HEK293 (cell line): ENCODE measurements around the gene ASCC1.
"Not testable (repeated sequence)": the region's sequence is repeated elsewhere in the genome, so short reads cannot be mapped to it uniquely, and the experiment has no call there.

Source experiments
- CTCF ChIA-PET: fragments of 350-600 bp; formaldehyde crosslinking; extraction: SDS; loops from one replicate; lab custom pipeline; 2021; ENCODE audit warnings: antibody characterized with exemption; lab: Yijun Ruan, JAX
- POLR2A ChIA-PET: fragments of 300-600 bp; formaldehyde crosslinking; extraction: SDS; loops from one replicate; lab custom pipeline; 2020; ENCODE audit warnings: antibody characterized with exemption, inconsistent platforms; lab: Yijun Ruan, JAX
- H3K27ac ChIP-seq: fragments of 200-500 bp; sonication (Bioruptor generic); 2 replicates; pipeline ENCODE4 v1.5.1; 2014; ENCODE audit warnings: low read depth, low read length, control low read depth, inconsistent platforms; ENCODE audit errors: extremely low read depth
- H3K36me3 ChIP-seq, 2 experiments: fragments of 200-500 bp in 1 of 2; sonication (Bioruptor generic) in 1 of 2; 1 replicate in 1 of 2; 2 replicates in 1 of 2; pipeline ENCODE4 v1.5.1; 2014 to 2017; ENCODE audit warnings: inconsistent platforms in 2 of 2, low read length in 2 of 2; ENCODE audit not compliant: control insufficient read depth in 2 of 2, insufficient read depth in 1 of 2
- H3K4me1 ChIP-seq: fragments of 200-500 bp; sonication (Bioruptor generic); 2 replicates; pipeline ENCODE4 v1.5.1; 2014; ENCODE audit warnings: mild to moderate bottlenecking, low read length, inconsistent platforms; ENCODE audit not compliant: control insufficient read depth, insufficient read depth
- H3K4me3 ChIP-seq: 2 replicates; pipeline ENCODE4 v1.5.1; 2011; ENCODE audit warnings: low read depth, mild to moderate bottlenecking, control low read depth, low read length, moderate library complexity
- H3K9me3 ChIP-seq: fragments of 200-500 bp; sonication (Bioruptor generic); 2 replicates; pipeline ENCODE4 v1.5.1; 2014; ENCODE audit warnings: low read depth, low read length, inconsistent platforms; ENCODE audit not compliant: control insufficient read depth, insufficient read depth
- IKZF3 ChIP-seq: fragments of 450-650 bp; IDR thresholded peaks from 2 replicates; pipeline ENCODE4 v1.5.0; 2018; ENCODE audit warnings: missing biosample characterization, mild to moderate bottlenecking, missing genetic modification characterization, moderate library complexity
- MZF1 ChIP-seq: fragments of 450-650 bp; formaldehyde crosslinking; IDR thresholded peaks from 2 replicates; pipeline ENCODE4 v1.5.1; 2017; ENCODE audit warnings: missing biosample characterization, missing genetic modification characterization, borderline replicate concordance
- OSR2 ChIP-seq: fragments of 450-650 bp; formaldehyde crosslinking; IDR thresholded peaks from 2 replicates; pipeline ENCODE4 v1.5.1; 2016; ENCODE audit warnings: missing biosample characterization, missing genetic modification characterization
- SCRT1 ChIP-seq: fragments of 450-650 bp; formaldehyde crosslinking; IDR thresholded peaks from 2 replicates; pipeline ENCODE4 v1.5.1; 2016; ENCODE audit warnings: missing biosample characterization, missing genetic modification characterization, borderline replicate concordance
- SP7 ChIP-seq: fragments of 450-650 bp; formaldehyde crosslinking; IDR thresholded peaks from 2 replicates; pipeline ENCODE4 v1.5.1; 2016; ENCODE audit warnings: missing biosample characterization, missing genetic modification characterization
- WT1 ChIP-seq: fragments of 450-650 bp; formaldehyde crosslinking; IDR thresholded peaks from 2 replicates; pipeline ENCODE4 v1.5.1; 2016; ENCODE audit warnings: missing biosample characterization, missing genetic modification characterization
- ZEB2 ChIP-seq: fragments of 450-650 bp; formaldehyde crosslinking; IDR thresholded peaks from 2 replicates; pipeline ENCODE4 v1.5.1; 2016; ENCODE audit warnings: missing biosample characterization, missing genetic modification characterization
- ZNF2 ChIP-seq: fragments of 450-650 bp; formaldehyde crosslinking; IDR thresholded peaks from 2 replicates; pipeline ENCODE4 v1.5.1; 2016; ENCODE audit warnings: missing biosample characterization, missing genetic modification characterization
- ZNF394 ChIP-seq: fragments of 450-650 bp; formaldehyde crosslinking; IDR thresholded peaks from 2 replicates; pipeline ENCODE4 v1.5.1; 2016; ENCODE audit warnings: missing biosample characterization, missing genetic modification characterization, mild to moderate bottlenecking, moderate library complexity, borderline replicate concordance
- ZNF629 ChIP-seq: fragments of 450-650 bp; formaldehyde crosslinking; IDR thresholded peaks from 2 replicates; pipeline ENCODE4 v1.5.1; 2017; ENCODE audit warnings: missing biosample characterization, missing genetic modification characterization
- ZNF843 ChIP-seq: fragments of 450-650 bp; formaldehyde crosslinking; IDR thresholded peaks from 2 replicates; pipeline ENCODE4 v1.5.1; 2016; ENCODE audit warnings: missing biosample characterization, missing genetic modification characterization
- ZXDB ChIP-seq: fragments of 450-650 bp; formaldehyde crosslinking; IDR thresholded peaks from 2 replicates; pipeline ENCODE4 v1.5.1; 2016; ENCODE audit warnings: missing biosample characterization, missing genetic modification characterization
- TF ChIP-seq, protein P1 (sequence below): fragments of 450-650 bp; IDR thresholded peaks from 2 replicates; pipeline ENCODE4 v1.5.1; 2018; ENCODE audit warnings: missing biosample characterization, mild to moderate bottlenecking, missing genetic modification characterization
- TF ChIP-seq, protein P2 (sequence below): fragments of 450-650 bp; formaldehyde crosslinking; IDR thresholded peaks from 2 replicates; pipeline ENCODE4 v1.5.1; 2017; ENCODE audit warnings: missing biosample characterization, missing genetic modification characterization
- TF ChIP-seq, protein P3 (sequence below): fragments of 450-650 bp; formaldehyde crosslinking; IDR thresholded peaks from 2 replicates; pipeline ENCODE4 v1.5.1; 2016; ENCODE audit warnings: missing biosample characterization, missing genetic modification characterization
- TF ChIP-seq, protein P4 (sequence below): fragments of 450-650 bp; formaldehyde crosslinking; IDR thresholded peaks from 2 replicates; pipeline ENCODE4 v1.5.1; 2016; ENCODE audit warnings: missing biosample characterization, missing genetic modification characterization

ASCC1 gene

DNA sequence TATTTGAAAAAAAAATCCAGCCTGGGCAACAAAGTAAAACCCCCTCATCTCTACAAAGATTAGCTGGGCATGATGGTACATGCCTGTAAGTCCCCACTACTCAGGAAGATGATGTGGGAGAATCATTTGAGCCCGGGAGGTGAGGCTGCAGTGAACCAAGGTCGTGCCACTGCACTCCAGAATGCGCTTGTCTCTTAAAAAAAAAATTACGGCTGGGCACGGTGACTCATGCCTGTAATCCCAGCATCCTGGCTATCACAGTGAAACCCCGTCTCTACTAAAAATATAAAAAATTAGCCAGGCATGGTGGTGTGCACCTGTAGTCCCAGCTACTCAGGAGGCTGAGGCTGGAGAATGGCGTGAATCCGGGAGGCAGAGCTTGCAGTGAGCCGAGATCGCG, 4.7 kb downstream of the ASCC1 start (continued):
- TF ChIP-seq, protein P1, sequence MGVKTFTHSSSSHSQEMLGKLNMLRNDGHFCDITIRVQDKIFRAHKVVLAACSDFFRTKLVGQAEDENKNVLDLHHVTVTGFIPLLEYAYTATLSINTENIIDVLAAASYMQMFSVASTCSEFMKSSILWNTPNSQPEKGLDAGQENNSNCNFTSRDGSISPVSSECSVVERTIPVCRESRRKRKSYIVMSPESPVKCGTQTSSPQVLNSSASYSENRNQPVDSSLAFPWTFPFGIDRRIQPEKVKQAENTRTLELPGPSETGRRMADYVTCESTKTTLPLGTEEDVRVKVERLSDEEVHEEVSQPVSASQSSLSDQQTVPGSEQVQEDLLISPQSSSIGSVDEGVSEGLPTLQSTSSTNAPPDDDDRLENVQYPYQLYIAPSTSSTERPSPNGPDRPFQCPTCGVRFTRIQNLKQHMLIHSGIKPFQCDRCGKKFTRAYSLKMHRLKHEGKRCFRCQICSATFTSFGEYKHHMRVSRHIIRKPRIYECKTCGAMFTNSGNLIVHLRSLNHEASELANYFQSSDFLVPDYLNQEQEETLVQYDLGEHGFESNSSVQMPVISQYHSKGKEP (tag by site-specific recombination), result peak; percentile 86
- peak; percentile 42; the same call in 1 of the 2 replicates for TF ChIP-seq ZNF394
- TF ChIP-seq MZF1 (tag by site-specific recombination), result peak; percentile 23; the same call in 1 of the 2 replicates
- TF ChIP-seq ZXDB, result peak; percentile 35; the same call in 1 of the 2 replicates
- TF ChIP-seq ZNF843 (tag by site-specific recombination), result 0 out of 2 replicates have a peak, but pooled peaks have one; percentile 19
- 0 out of 2 replicates have a peak, but pooled peaks have one; percentile 19 for TF ChIP-seq ZNF2 (tag by site-specific recombination)
- TF ChIP-seq SP7 (tag by site-specific recombination), result peak; percentile 63
- TF ChIP-seq SCRT1, result peak; percentile 57; the same call in 1 of the 2 replicates
- TF ChIP-seq ZNF629 (tag by site-specific recombination), result peak; percentile 54; the same call in 1 of the 2 replicates
- peak; percentile 28; the same call in 1 of the 2 replicates for TF ChIP-seq IKZF3
- 0 out of 2 replicates have a peak, but pooled peaks have one; percentile 21 for TF ChIP-seq WT1 (tag by site-specific recombination)

DNA sequence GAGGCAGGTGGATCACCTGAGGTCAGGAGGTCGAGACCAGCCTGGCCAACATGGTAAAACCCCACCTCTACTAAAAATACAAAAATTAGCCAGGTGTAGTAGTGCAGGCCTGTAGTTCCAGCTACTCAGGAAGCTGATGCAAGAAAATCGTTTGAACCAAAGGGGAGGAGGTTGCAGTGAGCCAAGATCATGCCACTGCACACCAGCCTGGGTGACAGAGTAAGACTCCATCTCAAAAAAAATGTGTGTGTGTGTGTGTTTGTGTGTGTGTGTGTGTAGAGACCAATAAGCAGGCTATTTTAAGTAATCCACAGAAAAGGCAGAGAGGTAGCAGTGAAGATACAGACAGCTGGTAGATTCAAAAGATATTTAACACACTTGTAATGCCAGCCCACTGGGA, 7.5 kb downstream of the ASCC1 start:
- H3K4me3 ChIP-seq, H3K27ac ChIP-seq, POLR2A ChIA-PET, H3K4me1 ChIP-seq, H3K9me3 ChIP-seq: not testable (repeated sequence)
- H3K36me3 ChIP-seq, result peaks cover 29 to 41% of the 10 kb centered on the region in 2 experiments
- CTCF ChIA-PET, result interaction anchor here (0.6 kb wide), 1 partner anchor 1576 kb away, joined by 5 read pairs; no protein-coding TSS in a partner anchor
- TF ChIP-seq, protein P2, sequence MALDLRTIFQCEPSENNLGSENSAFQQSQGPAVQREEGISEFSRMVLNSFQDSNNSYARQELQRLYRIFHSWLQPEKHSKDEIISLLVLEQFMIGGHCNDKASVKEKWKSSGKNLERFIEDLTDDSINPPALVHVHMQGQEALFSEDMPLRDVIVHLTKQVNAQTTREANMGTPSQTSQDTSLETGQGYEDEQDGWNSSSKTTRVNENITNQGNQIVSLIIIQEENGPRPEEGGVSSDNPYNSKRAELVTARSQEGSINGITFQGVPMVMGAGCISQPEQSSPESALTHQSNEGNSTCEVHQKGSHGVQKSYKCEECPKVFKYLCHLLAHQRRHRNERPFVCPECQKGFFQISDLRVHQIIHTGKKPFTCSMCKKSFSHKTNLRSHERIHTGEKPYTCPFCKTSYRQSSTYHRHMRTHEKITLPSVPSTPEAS (tag by site-specific recombination), result peak; percentile 72
- TF ChIP-seq OSR2 (tag by site-specific recombination) (peak; percentile 53), ZEB2 (peak; percentile 80; the same call in 1 of the 2 replicates)
- TF ChIP-seq, protein P3, sequence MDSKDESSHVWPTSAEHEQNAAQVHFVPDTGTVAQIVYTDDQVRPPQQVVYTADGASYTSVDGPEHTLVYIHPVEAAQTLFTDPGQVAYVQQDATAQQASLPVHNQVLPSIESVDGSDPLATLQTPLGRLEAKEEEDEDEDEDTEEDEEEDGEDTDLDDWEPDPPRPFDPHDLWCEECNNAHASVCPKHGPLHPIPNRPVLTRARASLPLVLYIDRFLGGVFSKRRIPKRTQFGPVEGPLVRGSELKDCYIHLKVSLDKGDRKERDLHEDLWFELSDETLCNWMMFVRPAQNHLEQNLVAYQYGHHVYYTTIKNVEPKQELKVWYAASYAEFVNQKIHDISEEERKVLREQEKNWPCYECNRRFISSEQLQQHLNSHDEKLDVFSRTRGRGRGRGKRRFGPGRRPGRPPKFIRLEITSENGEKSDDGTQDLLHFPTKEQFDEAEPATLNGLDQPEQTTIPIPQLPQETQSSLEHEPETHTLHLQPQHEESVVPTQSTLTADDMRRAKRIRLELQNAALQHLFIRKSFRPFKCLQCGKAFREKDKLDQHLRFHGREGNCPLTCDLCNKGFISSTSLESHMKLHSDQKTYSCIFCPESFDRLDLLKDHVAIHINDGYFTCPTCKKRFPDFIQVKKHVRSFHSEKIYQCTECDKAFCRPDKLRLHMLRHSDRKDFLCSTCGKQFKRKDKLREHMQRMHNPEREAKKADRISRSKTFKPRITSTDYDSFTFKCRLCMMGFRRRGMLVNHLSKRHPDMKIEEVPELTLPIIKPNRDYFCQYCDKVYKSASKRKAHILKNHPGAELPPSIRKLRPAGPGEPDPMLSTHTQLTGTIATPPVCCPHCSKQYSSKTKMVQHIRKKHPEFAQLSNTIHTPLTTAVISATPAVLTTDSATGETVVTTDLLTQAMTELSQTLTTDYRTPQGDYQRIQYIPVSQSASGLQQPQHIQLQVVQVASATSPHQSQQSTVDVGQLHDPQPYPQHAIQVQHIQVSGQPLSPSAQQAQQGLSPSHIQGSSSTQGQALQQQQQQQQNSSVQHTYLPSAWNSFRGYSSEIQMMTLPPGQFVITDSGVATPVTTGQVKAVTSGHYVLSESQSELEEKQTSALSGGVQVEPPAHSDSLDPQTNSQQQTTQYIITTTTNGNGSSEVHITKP (tag by site-specific recombination), result peak; percentile 65
- TF ChIP-seq, protein P4, sequence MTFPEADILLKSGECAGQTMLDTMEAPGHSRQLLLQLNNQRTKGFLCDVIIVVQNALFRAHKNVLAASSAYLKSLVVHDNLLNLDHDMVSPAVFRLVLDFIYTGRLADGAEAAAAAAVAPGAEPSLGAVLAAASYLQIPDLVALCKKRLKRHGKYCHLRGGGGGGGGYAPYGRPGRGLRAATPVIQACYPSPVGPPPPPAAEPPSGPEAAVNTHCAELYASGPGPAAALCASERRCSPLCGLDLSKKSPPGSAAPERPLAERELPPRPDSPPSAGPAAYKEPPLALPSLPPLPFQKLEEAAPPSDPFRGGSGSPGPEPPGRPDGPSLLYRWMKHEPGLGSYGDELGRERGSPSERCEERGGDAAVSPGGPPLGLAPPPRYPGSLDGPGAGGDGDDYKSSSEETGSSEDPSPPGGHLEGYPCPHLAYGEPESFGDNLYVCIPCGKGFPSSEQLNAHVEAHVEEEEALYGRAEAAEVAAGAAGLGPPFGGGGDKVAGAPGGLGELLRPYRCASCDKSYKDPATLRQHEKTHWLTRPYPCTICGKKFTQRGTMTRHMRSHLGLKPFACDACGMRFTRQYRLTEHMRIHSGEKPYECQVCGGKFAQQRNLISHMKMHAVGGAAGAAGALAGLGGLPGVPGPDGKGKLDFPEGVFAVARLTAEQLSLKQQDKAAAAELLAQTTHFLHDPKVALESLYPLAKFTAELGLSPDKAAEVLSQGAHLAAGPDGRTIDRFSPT, result peak; percentile 26; the same call in 1 of the 2 replicates
- TF ChIP-seq, all 188 proteins: peak for 5; not testable (repeated sequence) for 183
